GM19328 (cell line): ENCODE measurements around the gene PARP16.
"Not testable (repeated sequence)": the region's sequence is repeated elsewhere in the genome, so short reads cannot be mapped to it uniquely, and the experiment has no call there.

ENCODE experiments used
- ATAC-seq: cut with Tn5 transposase; IDR thresholded peaks from one replicate; pipeline ENCODE4 v1.9.1; 2021; ENCODE audit warnings: mild to moderate bottlenecking, moderate library complexity; ENCODE audit not compliant: unreplicated experiment

The PARP16 gene

GRCh38 chr15:65245096-65245856, 41.4 kb downstream of the PARP16 start:
- no peak for ATAC-seq

- ATAC-seq = no peak
These were observed 42.0 kb downstream of the PARP16 start for GRCh38 chr15:65244638-65245037.

GRCh38 chr15:65236443-65236842, 50.2 kb downstream of the PARP16 start:
- not testable (repeated sequence) for ATAC-seq

GRCh38 chr15:65233696-65234095, 53.0 kb downstream of the PARP16 start:
- ATAC-seq = no peak

DNA sequence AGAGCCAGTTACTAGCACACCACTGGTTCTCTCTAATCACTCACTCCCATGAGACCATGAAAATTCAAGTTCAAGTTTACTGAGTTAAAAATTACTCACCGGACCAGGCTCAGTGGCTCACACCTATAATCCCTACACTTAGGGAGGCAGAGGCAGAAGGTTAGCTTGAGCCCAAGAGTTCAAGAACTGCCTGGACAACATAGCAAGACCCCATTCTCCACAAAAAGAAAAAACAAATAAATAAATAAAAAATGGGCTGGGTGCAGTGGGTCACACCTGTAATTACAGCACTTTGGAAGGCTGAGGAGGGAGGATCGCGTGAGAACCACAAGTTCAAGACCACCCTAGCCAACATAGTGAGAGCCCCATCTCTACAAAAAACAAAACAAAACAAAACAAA, 54.2 kb downstream of the PARP16 start:
- no peak for ATAC-seq

GRCh38 chr15:65231306-65231705, 55.4 kb downstream of the PARP16 start:
- ATAC-seq = no peak

- not testable (repeated sequence) for ATAC-seq
These were observed 59.8 kb downstream of the PARP16 start for GRCh38 chr15:65226901-65227300.

DNA sequence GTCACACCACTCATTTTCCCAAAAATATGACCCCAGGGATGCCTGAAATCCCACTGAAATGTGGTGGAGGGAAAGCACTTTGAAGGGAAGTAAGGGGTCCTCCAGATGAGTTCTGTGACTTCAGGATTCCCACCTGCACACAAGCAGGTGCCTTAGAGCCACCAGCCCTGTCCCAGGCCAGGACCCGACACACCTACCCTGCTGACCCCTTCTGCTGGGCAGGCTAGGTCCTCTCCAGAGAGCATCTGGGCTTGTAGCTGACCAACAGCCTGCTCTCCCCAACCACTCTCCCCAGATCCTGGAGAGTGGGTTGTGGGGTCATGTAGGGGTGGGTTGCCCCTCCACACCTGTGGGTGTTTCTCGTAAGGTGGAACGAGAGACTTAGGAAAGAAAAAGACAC, 60.5 kb downstream of the PARP16 start:
- no peak for ATAC-seq

- no peak for ATAC-seq
These were observed 62.7 kb downstream of the PARP16 start for GRCh38 chr15:65223996-65224395.

GRCh38 chr15:65222891-65223290, 63.8 kb downstream of the PARP16 start:
- no peak for ATAC-seq

DNA sequence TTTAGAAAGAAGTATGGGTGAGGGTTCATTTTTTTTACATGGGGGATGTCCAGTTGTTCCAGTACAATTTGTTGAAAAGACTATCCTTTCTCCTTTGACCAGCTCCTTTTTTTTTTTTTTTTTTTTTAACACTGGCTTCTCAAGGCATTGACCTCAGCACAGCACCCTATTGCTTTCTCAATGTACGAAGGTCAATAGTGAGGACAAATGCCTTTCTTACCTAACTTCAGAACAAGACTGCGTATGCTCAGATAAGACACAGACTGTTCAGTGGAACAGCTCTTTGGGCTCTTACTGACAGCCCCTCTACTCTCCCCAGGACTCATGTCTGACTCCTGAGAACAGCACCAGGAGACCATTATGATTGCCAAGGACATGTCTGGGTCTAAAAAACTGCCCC, 65.0 kb downstream of the PARP16 start:
- ATAC-seq = no peak

DNA sequence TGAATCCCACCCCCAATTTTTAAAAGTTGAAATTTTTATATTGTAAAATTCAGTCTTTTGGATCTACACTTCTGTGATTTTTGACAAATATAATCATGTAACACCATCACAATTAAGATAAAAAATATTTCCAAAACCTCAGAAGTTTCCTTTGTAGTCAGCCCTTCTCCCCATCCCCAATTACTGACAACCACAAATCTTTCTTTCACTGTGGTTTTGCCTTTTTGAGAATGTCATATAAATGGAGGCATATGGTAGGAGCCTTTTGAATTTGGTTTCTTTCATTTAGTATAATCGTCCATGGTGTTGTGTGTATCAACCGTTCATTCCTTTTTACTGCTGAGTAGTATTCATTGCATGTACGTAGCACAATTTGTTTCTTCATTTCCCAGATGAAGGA, 67.5 kb downstream of the PARP16 start:
- ATAC-seq = no peak

DNA sequence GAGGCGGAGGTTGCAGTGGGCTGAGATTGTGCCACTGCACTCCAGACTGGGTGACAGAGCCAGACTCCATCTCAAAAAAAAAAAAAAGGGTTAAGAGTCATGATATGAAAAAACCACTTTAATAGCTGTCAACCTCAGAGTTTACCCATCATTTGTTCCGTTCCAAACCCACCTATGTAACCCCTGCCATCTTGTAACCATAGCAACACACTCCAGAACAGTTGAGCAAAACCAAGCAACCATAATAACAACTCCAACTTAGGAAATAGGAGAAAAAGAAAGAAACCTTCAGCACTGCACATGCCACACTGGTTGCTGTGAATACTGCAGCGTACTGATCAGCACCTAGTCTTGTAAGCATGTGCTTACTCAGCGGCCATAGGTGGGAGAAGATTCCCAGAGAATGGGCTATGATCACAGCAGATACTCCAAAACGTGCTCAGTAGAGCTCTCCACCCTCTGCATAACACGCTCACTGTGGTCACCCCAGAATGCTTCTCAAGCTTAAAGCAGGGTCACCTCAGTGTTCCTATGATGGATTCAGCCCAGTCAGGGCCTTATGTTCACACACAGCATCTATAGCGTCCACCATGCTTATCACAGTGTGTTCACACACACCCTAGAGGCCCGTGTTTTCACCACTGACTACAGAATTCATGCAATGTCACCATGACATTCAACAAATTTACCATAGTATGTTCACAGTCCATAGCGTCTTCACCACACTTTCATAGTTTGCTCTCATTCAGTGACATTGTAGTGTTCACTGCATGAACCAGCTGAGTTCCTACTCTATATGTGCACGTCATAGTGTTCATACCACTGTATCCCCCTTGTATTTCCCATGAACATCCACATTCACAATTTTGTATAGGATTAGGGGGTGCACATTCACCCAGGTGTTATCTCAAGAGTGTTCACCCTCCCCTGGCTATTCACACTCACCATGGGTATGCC, 68.9 kb downstream of the PARP16 start:
- no peak for ATAC-seq

GRCh38 chr15:65215496-65215895, 71.2 kb downstream of the PARP16 start:
- no peak for ATAC-seq

DNA sequence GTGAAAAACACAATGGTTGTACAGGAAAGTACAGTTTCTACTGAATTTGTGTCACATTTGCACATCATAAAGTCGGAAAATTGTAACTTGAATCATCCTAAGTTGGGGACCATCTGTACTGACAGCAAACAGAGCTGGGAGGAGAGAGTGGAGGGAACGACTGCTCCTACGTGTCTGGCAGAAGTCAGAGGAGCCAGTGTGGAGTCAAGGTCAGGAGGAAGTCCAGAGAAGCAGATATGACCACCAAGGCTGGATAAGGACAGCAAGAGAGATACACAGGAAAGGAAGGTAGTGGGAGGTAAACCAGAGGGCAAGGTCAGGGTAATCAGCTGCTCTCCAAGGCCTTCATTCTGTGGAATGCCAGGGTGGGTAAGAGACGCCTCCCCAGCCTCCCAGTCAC, 72.7 kb downstream of the PARP16 start:
- ATAC-seq = no peak

DNA sequence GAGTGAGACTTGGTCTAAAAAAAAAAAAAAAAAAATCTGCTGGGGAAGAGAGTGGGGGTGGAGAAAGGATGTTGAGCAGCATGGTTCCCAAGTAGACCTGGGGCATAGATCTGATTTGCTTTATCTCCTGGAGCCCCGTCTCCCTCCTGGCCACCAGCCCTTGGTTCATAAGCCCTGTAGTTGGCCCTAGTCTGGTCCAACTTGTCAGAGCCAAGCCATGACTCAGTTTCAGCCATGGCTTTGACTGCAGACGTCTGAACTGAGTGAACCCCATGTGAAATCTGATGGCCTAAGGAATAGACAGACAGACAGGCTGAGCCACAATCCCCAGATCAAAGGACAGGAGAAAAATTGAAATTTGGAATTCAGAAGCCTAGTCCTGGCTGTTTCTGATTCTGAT, 73.4 kb downstream of the PARP16 start:
- ATAC-seq = no peak

- ATAC-seq = no peak
These were observed 74.6 kb downstream of the PARP16 start for GRCh38 chr15:65212097-65212496.

DNA sequence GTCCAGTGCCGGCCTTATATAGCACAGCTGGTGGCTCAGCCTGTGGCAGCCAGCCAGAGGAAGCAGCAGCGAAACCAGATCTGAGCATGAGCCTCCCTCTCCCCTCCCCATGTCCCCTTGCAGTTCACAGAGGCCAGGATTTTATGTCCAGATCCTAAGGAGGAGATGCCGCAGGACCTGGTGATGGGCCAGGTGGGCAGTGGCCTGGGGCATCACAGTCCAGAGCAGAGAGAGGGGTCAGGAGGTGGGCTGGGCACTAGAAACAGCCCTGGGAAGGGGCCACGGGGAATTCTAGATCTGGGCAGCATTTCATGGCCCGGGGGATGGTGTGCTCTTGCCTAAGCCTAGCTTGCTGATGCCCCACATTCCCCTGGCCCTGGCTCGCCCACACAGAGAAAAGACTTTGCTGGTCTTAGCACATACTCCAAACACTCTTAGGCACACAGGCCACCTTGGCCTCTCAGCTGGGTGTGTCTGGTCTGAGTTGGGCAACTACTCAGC, 75.2 kb downstream of the PARP16 start:
- ATAC-seq = no peak

DNA sequence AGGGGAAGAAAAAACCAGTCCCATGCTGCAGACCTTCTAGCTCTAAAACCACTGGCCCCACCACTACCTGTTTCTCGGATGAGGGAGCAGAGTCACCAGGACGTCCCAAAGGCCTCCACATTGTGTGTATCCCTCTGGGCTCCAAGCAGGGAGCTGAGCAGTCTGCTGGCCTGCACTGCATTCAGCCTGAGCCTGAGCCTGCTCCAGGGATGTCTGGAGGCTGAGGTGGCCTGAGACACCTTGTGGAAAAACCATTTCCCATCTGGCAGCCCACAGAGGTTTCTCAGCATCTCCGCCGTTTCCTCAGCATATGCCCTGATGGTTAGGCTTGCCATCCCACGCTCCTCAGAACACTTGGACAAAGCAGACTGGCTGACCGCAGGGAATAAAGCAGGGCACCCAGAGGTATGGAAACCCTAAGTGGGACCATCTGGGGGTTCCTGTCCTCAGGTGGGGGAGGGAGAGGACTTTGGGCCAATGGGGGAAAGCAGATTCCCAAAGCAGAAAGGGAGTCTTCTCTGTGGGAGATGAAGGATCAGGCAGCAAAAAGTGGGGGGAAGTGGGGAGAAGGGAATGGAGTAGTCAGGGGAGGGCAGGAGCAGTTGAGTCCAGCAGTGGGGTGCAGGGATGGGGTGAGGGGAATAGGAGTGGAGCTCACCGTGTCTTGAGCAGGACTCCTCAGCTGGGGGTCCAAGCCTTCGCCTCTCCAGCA, 75.8 kb downstream of the PARP16 start, which contains the start of gene CILP:
CILP (minus strand) TSS at position 704 of the 712 bp plus-strand sequence. CDS start 1,718 bp downstream, outside the sequence.
- ATAC-seq = no peak

GRCh38 chr15:65209701-65210643, 76.7 kb downstream of the PARP16 start:
- ATAC-seq = no peak
